HepG2 (cell line): ENCODE results near the gene LZTS2. TPM values are rescaled to one million over a fixed set of nuclear protein-coding genes. Genes with fewer than 3 reads are reported as not detected.

Source experiments
- AFF4 ChIP-seq: sonication (generic); formaldehyde crosslinking; IDR thresholded peaks from 2 replicates; pipeline ENCODE4 v1.4.0; 2020; ENCODE audit warnings: missing genetic modification reagents
- CBX1 ChIP-seq: IDR thresholded peaks from one replicate; pipeline ENCODE4 v1.6.1; 2016; ENCODE audit warnings: antibody characterized with exemption, low read depth
- CHCHD3 ChIP-seq: sonication (generic); formaldehyde crosslinking; IDR thresholded peaks from 2 replicates; pipeline ENCODE4 v1.8.0; 2022; ENCODE audit warnings: mild to moderate bottlenecking, missing genetic modification reagents, moderate library complexity
- DNMT1 ChIP-seq: sonication (generic); formaldehyde crosslinking; IDR thresholded peaks from 2 replicates; pipeline ENCODE4 v1.5.1; 2020; ENCODE audit warnings: mild to moderate bottlenecking, missing genetic modification reagents
- FOXC1 ChIP-seq: sonication (generic); formaldehyde crosslinking; IDR thresholded peaks from 2 replicates; pipeline ENCODE4 v1.8.0; 2022; ENCODE audit warnings: mild to moderate bottlenecking, missing genetic modification reagents, borderline replicate concordance
- ISX ChIP-seq: sonication (generic); formaldehyde crosslinking; conservative IDR thresholded peaks from 2 replicates; pipeline ENCODE4 v1.5.0; 2020; ENCODE audit warnings: missing genetic modification reagents
- KLF13 ChIP-seq: sonication (generic); formaldehyde crosslinking; IDR thresholded peaks from 2 replicates; pipeline ENCODE4 v1.4.0; 2020; ENCODE audit warnings: mild to moderate bottlenecking, missing genetic modification reagents
- KLF15 ChIP-seq: sonication (generic); formaldehyde crosslinking; IDR thresholded peaks from 2 replicates; pipeline ENCODE4 v1.8.1; 2023; ENCODE audit warnings: borderline replicate concordance, mild to moderate bottlenecking, inconsistent platforms, missing genetic modification reagents, mixed read lengths
- MAFF ChIP-seq: IDR thresholded peaks from 2 replicates; pipeline ENCODE4 v1.6.1; 2011; ENCODE audit warnings: low read depth, low read length, improper control_type of control experiment
- NBN ChIP-seq: fragments of 450-650 bp; conservative IDR thresholded peaks from 2 replicates; pipeline ENCODE4 v1.6.1; 2017
- PHF21A ChIP-seq: sonication (generic); formaldehyde crosslinking; IDR thresholded peaks from 2 replicates; pipeline ENCODE4 v1.5.0; 2020; ENCODE audit warnings: mild to moderate bottlenecking, missing genetic modification reagents
- SRSF4 ChIP-seq: fragments of 200-400 bp; formaldehyde crosslinking; IDR thresholded peaks from one replicate; pipeline ENCODE4 v1.6.1; 2018; ENCODE audit warnings: mild to moderate bottlenecking, low read depth, low read length, moderate library complexity; ENCODE audit not compliant: poor library complexity, severe bottlenecking
- ZNF3 ChIP-seq: IDR thresholded peaks from 2 replicates; pipeline ENCODE4 v1.7.0; 2017; ENCODE audit warnings: inconsistent platforms
- ZNF318 ChIP-seq: sonication (generic); formaldehyde crosslinking; IDR thresholded peaks from 2 replicates; pipeline ENCODE4 v1.4.0; 2020; ENCODE audit warnings: mild to moderate bottlenecking, missing genetic modification reagents
- ZNF337 ChIP-seq: sonication (generic); formaldehyde crosslinking; IDR thresholded peaks from 2 replicates; pipeline ENCODE4 v1.5.1; 2020; ENCODE audit warnings: missing genetic modification reagents, low read depth, mild to moderate bottlenecking, borderline replicate concordance
- ZNF713 ChIP-seq: sonication (generic); formaldehyde crosslinking; IDR thresholded peaks from 2 replicates; pipeline ENCODE4 v1.4.0; 2020; ENCODE audit warnings: mild to moderate bottlenecking, missing genetic modification reagents
- ZNF747 ChIP-seq: sonication (generic); formaldehyde crosslinking; IDR thresholded peaks from 2 replicates; pipeline ENCODE4 v1.8.1; 2023; ENCODE audit warnings: missing genetic modification reagents, mild to moderate bottlenecking, borderline replicate concordance
- ZNF83 ChIP-seq: sonication (generic); formaldehyde crosslinking; IDR thresholded peaks from 2 replicates; pipeline ENCODE4 v1.4.0; 2020; ENCODE audit warnings: missing genetic modification reagents, mild to moderate bottlenecking, borderline replicate concordance
- ZSCAN31 ChIP-seq: sonication (generic); formaldehyde crosslinking; IDR thresholded peaks from 2 replicates; pipeline ENCODE4 v1.5.0; 2020; ENCODE audit warnings: low read depth, mild to moderate bottlenecking, missing genetic modification reagents
- polyA plus RNA-seq, 8 experiments: library from polyadenylated mRNA; depleted of rRNA in 3 of 8; stranded (reverse) in 7 of 8; unstranded in 1 of 8; fragments of >200 nt; fragmentation: Illumina TruSeq in 4 of 8; extraction: Trizol in 4 of 8; gene quantifications; 2 replicates each; pipeline versions ENCODE4 v1.2.1 to v1.2.3, GENCODE V29; 2011 to 2016; ENCODE audit warnings: low read depth in 4 of 8, missing spikeins in 1 of 8, mixed read lengths in 1 of 8; ENCODE audit not compliant: insufficient read depth in 1 of 8
- total RNA-seq, 5 experiments: library from RNA; depleted of rRNA; stranded (reverse); fragments of >200 nt; fragmentation: Illumina TruSeq; extraction: Trizol; gene quantifications; 2 replicates each; pipeline ENCODE4 v1.2.3, GENCODE V29; 2016; ENCODE audit warnings: low read depth in 1 of 5

LZTS2 gene
- total and polyA plus RNA-seq, 2 of the 13 experiments (the other 11 are each of a cell fraction or from before 2014, with no cell fraction given) = 43.6 to 65.6 TPM

GRCh38 chr10:100972115-100972903 is 27.3 kb upstream of the LZTS2 start (continued):
- TF ChIP-seq NBN (no peak), KLF13 (CRISPR knock-in tag) (no peak), SRSF4 (no peak), CHCHD3 (CRISPR knock-in tag) (no peak), KLF15 (CRISPR knock-in tag) (no peak), ZNF337 (CRISPR knock-in tag) (no peak), ZNF83 (CRISPR knock-in tag) (no peak), CBX1 (peak; percentile 38), FOXC1 (CRISPR knock-in tag) (no peak), AFF4 (CRISPR knock-in tag) (no peak), ISX (CRISPR knock-in tag) (no peak), ZNF713 (no peak), ZNF747 (CRISPR knock-in tag) (no peak), ZNF3 (CRISPR knock-in tag) (no peak), PHF21A (CRISPR knock-in tag) (no peak), MAFF (no peak), DNMT1 (CRISPR knock-in tag) (no peak), ZNF318 (CRISPR knock-in tag) (no peak), ZSCAN31 (CRISPR knock-in tag) (no peak)
